Omental fat pad (tissue), 4 donors: ENCODE measurements around the gene DUSP22. TPM values are rescaled to one million over a fixed set of nuclear protein-coding genes. Genes with fewer than 3 reads are reported as not detected.

Experiments used
- ATAC-seq: fragments of 150-250 bp; one replicate; pipeline ENCODE4 v1.9.1; 2016; ENCODE audit warnings: mild to moderate bottlenecking, moderate library complexity; ENCODE audit not compliant: low FRiP score
- DNase-seq: peaks from one replicate; pipeline ENCODE4 v3.0.0-alpha.2; 2019; ENCODE audit warnings: low spot score
- total RNA-seq, 4 donors: library from RNA; depleted of rRNA; stranded (reverse); fragments of >200 nt; gene quantifications; one replicate each; pipeline ENCODE4 v1.1.0, GENCODE V29; 2016
- TF ChIP-seq, protein P1 (sequence below), 3 donors: fragments of 450-650 bp; IDR thresholded peaks; one replicate each; pipeline ENCODE4 v1.5.1; 2016 to 2017; ENCODE audit warnings: antibody characterized with exemption in 3 of 3, mild to moderate bottlenecking in 3 of 3, moderate library complexity in 2 of 3

The DUSP22 gene
- total RNA-seq, 4 donors from 2014 or later = 47.4 to 93.6 (median 65.4) TPM

DNA sequence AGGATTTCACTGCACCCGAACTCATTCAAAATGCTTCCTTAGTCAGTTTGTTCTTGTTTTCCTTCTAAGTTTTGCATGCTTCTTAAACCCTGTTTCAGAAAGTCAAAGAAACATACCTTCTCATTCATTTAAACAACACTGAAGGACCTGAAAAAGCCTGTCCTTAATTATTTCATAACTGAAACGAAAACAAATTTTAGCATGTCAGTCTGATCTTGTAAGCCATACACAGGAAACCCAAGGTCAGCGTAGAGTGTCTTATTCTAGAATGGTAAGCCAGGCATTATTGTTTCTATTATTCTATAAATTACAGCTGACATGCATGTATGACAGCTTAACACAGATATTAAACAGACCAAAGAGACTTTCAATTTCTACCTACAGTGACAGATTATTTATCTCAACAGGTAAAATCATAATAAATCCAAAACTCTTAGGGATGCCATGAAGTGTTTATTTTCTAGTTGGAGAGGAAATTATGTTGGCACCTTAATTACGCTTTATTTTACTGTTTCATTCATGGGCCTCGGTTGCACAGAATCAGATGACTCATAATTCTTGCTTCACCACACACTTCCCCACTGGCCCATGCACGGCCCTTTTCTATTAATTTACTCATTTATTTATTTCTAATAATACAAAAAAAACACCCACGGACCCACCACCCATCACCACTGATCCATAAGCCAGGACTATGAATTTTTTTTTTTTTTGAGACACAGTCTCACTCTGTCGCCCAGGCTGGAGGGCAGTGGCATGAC is 39.3 kb upstream of the DUSP22 start:
- no peak for ATAC-seq
- DNase-seq = no peak
- TF ChIP-seq, protein P1, sequence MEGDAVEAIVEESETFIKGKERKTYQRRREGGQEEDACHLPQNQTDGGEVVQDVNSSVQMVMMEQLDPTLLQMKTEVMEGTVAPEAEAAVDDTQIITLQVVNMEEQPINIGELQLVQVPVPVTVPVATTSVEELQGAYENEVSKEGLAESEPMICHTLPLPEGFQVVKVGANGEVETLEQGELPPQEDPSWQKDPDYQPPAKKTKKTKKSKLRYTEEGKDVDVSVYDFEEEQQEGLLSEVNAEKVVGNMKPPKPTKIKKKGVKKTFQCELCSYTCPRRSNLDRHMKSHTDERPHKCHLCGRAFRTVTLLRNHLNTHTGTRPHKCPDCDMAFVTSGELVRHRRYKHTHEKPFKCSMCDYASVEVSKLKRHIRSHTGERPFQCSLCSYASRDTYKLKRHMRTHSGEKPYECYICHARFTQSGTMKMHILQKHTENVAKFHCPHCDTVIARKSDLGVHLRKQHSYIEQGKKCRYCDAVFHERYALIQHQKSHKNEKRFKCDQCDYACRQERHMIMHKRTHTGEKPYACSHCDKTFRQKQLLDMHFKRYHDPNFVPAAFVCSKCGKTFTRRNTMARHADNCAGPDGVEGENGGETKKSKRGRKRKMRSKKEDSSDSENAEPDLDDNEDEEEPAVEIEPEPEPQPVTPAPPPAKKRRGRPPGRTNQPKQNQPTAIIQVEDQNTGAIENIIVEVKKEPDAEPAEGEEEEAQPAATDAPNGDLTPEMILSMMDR (IDR thresholded peaks at IDR 0.05) = no peak

DNA sequence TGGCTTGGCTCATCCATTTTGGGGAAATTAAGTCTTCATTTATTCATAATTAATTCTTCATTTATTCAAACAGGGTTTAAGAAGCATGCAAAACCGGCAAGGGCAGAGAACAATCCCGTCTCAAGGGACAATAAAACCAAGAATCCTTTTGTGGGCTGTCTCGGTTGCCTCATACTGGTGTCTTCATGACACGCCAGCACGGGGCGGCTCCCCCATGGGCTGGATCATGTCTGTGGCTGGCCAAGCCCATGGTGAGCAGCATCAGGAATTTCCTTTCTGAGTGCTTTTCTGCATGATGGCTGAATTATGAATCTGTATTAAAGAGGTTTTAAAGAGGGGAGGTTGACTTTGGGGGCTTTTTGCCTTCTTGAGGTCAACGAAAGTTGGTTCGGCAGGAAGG is 38.3 kb upstream of the DUSP22 start:
- ATAC-seq (no peak), DNase-seq (no peak)
- TF ChIP-seq, protein P1 (IDR thresholded peaks at IDR 0.05) = no peak

DNA sequence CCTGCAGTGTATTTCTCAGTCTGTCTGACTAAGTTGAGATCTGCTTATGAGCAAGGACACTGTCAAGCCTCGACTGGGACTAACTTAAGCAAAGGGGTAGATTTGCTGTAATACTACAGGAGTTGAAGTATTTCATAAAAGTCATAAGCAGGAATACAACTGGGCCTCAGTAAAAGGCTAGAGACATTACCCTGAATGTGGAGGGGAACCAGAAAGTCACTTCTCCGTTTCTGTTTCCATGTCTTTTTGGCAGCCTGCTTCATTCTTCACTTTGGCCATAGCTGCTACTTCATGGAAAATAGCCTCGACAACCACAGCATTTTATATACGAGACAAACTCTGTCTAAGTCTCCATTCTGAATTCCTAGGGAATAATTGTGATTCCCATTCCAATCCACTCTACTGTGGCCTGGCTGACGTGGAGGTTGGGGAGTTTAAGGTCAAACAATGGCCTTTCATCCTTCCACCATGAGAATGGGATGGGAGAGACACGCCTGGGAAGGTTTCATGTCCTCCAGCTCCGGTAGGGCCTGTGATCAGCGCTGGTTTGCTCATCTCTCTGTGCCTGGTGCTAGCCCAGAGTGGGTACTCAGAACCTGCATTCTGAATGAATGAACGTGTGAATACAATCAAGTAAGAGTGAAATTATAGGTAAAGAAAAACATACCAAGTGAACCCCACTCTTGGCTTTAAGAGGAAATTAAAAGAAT is 37.1 kb upstream of the DUSP22 start:
- ATAC-seq (no peak), DNase-seq (no peak)
- TF ChIP-seq, protein P1 (IDR thresholded peaks at IDR 0.05) = no peak

DNA sequence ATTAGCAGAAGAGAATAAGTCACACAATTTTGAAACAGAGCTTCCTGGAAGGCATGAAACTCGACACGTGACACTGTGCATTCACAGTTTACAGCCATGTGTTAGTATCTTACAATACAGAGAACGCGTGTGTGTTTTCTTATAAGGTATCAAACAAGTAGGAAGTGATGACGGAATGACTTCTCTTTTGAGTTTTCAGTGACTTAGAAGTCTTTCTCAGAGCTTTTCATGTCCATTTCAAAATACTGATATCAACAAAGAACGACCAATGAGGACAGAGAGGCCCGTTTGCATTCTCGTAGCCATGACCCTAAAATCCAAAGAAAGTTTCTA is 36.6 kb upstream of the DUSP22 start:
- ATAC-seq (no peak), DNase-seq (no peak)
- TF ChIP-seq, protein P1 (IDR thresholded peaks at IDR 0.05) = no peak

DNA sequence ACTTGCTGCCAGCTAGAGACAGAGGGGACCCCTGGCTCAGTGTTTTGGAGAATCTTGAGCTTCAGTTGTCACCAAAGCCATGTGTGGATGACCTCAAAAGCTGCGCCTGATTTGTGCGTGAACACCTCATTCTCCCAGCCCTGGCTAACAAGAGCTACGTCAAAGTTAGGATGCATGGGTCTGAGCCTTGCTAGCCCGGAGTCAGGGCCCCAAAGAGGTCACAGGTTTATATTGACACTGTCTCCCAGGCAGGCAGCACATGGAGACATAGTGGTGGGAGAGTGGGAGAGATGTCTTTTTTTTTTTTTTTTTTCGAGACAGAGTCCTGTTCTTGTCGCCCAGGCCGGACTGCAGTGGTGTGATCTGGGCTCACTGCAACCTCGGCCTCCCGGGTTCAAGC is 36.1 kb upstream of the DUSP22 start:
- DNase-seq = no peak
- ATAC-seq = no peak
- TF ChIP-seq, protein P1 (IDR thresholded peaks at IDR 0.05) = no peak

DNA sequence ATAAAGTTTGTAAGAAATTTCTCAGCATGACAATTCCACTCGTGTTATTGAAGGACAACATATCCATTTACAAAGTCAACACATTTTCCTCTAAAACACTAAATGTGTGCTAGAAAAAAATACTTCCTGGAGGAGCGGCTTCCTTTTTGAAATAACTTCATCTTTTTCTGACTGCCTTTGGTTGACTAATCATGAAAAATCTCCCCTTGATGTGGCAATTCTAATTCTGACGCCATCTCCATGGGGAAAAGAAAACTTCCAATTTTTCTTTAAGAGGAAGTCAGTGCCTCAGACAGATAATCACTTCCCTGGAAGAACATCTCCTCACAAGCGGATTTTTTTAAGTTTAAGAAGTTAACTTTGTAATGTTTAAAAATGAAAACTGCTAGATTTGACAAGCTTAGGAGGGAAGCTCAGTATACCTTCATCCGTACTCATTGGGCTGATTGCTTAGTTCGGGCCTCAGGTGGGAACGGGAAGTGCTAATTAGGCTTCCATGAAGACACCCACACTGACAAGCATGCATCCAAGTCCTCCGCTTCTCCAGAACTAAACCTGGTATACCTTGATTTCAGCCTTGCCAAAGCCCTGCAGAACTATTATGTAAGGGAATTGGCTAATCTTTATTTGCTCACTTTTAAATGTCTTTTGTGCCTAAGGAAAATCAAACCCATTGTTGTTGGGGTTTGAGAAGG is 35.1 kb upstream of the DUSP22 start:
- DNase-seq = no peak
- peak; percentile 48 for ATAC-seq
- TF ChIP-seq, protein P1 (IDR thresholded peaks at IDR 0.05) = no peak
